Measurements from ENCODE around the gene PAPPA. TPM values are rescaled to one million over a fixed set of nuclear protein-coding genes. Genes with fewer than 3 reads are reported as not detected.

PAPPA gene
- total RNA-seq, 4 donors from 2014 or later, result 0.53 to 2.3 (median 1.4) TPM

DNA sequence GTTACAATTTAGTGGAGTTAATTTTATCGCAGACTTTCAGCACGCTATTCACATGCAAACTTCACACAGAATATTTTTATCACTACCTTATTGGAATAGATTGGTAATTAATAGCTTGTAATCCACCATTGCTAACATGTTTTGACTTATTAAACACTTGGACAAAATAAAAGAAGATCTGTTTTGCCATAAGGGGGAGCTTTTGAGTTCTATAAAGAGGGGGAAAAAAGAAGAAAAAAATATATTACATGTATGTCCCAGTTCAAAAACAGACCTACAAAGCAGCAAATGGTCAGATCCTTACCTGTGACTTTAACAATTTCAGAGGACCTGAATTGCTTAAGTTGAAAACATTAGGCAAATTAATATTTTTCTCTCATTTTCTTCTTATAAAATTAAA lies 1.2 kb upstream of the PAPPA start:
- Histone ChIP-seq H3K36me3 (no peaks in the 10 kb centered on the region), H3K27ac (peak overlapping the region; percentile 63), H3K9me3 (no peaks in the 10 kb centered on the region), H3K4me1 (peaks cover 26% of the 10 kb centered on the region), H3K27me3 (peaks cover 39% of the 10 kb centered on the region), H3K4me3 (no peak overlapping the region)
- TF ChIP-seq POLR2AphosphoS5 (IDR thresholded peaks at IDR 0.05) (no peak), EP300 (IDR thresholded peaks at IDR 0.05) (no peak), POLR2A (IDR thresholded peaks at IDR 0.05) (no peak)
- TF ChIP-seq, protein P1, sequence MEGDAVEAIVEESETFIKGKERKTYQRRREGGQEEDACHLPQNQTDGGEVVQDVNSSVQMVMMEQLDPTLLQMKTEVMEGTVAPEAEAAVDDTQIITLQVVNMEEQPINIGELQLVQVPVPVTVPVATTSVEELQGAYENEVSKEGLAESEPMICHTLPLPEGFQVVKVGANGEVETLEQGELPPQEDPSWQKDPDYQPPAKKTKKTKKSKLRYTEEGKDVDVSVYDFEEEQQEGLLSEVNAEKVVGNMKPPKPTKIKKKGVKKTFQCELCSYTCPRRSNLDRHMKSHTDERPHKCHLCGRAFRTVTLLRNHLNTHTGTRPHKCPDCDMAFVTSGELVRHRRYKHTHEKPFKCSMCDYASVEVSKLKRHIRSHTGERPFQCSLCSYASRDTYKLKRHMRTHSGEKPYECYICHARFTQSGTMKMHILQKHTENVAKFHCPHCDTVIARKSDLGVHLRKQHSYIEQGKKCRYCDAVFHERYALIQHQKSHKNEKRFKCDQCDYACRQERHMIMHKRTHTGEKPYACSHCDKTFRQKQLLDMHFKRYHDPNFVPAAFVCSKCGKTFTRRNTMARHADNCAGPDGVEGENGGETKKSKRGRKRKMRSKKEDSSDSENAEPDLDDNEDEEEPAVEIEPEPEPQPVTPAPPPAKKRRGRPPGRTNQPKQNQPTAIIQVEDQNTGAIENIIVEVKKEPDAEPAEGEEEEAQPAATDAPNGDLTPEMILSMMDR (IDR thresholded peaks at IDR 0.05), result no peak
- DNase-seq (ENCODE audit: low spot score in 2 of 2), result no peak
- 28% methylated on average over 2 of the region's 2 CpGs for WGBS

DNA sequence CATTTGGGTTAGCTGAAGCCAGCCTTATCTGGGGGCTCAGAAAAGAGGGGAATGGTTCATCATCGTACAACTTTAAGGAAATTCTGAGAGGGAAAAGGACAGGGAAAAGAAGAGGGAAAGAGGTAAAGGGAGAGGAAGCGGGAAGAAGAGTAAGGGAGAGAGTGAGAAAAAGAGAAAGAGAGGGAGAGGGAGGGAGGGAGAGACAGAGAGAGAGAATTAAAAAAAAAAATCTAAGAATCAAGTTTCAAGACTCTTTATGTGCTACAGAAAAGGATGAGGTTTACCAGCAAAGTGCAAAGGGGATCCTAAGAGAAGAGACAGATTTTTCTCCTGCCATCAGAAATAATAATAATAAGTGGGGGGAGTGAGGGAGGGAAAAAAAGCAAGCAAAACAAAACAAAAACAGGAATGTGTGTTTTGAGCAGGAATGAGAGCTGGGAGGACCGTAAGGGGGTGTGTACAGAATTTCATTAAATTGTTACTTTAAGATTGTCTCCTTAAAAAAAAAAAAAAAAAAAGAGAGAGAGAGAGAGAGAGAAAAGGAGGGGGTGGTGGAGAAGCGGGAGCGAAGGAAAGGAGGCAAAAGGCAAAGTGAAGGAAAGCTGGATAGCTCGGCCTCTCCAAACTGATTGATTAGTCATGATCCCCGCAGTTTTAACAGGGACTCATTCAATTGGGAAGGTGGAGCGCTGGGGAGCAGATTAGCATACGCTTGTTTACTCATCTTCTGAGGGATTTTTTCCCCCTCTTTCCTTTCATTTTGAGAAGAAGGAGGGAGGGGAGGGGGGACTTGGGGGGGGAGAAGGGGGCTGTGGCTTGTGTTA lies 438 bp upstream of the PAPPA start:
- H3K27ac ChIP-seq, result peak overlapping the region; percentile 63
- H3K4me1 ChIP-seq, result peaks cover 29% of the 10 kb centered on the region
- H3K36me3 ChIP-seq, result no peaks in the 10 kb centered on the region
- 28% methylated on average over 9 of the region's 9 CpGs for WGBS
- H3K27me3 ChIP-seq, result peaks cover 43% of the 10 kb centered on the region
- no peak for DNase-seq (ENCODE audit: low spot score in 2 of 2)
- peak overlapping the region; percentile 54 for H3K4me3 ChIP-seq
- no peak for TF ChIP-seq EP300 (IDR thresholded peaks at IDR 0.05)
- TF ChIP-seq POLR2A (IDR thresholded peaks at IDR 0.05), result no peak
- TF ChIP-seq POLR2AphosphoS5 (IDR thresholded peaks at IDR 0.05), result no peak
- TF ChIP-seq, protein P1 (IDR thresholded peaks at IDR 0.05), result no peak
- no peaks in the 10 kb centered on the region for H3K9me3 ChIP-seq

DNA sequence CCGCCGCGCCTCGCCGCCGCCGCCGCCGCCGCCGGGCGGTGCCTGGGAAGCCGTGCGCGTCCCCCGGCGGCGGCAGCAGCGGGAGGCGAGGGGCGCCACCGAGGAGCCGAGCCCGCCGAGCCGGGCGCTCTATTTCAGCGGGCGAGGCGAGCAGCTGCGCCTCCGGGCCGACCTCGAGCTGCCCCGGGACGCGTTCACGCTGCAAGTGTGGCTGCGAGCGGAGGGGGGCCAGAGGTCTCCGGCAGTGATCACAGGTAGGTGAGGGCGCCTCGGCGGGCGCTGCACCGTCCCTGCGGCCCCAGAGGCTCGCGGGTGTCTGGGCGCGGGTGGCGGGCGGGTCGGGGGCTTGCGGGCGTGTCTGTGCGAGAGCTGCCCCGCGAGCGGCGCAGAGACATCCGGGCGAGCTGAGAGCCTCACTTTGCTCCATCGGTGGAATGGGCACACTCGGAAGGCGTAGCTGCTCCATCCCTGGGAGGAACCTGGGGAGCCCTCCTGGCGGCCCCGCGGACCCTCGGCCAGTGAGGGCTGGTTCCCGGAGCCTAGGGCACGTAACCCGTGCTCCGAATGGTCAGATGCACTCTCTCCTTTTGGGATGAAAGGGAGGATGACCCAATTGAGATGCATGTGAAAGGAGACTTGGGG lies 864 bp downstream of the PAPPA start:
- 2% methylated on average over 10 of the region's 74 CpGs for WGBS
- no peak for TF ChIP-seq POLR2AphosphoS5 (IDR thresholded peaks at IDR 0.05)
- TF ChIP-seq EP300 (IDR thresholded peaks at IDR 0.05), result no peak
- TF ChIP-seq, protein P1 (IDR thresholded peaks at IDR 0.05), result no peak
- TF ChIP-seq POLR2A (IDR thresholded peaks at IDR 0.05), result no peak
- H3K4me3 ChIP-seq, result peak overlapping the region; percentile 54
- no peaks in the 10 kb centered on the region for H3K9me3 ChIP-seq
- H3K27ac ChIP-seq, result peak overlapping the region; percentile 20
- no peak for DNase-seq (ENCODE audit: low spot score in 2 of 2)
- peaks cover 29% of the 10 kb centered on the region for H3K4me1 ChIP-seq
- H3K36me3 ChIP-seq, result no peaks in the 10 kb centered on the region
- H3K27me3 ChIP-seq, result peaks cover 43% of the 10 kb centered on the region

DNA sequence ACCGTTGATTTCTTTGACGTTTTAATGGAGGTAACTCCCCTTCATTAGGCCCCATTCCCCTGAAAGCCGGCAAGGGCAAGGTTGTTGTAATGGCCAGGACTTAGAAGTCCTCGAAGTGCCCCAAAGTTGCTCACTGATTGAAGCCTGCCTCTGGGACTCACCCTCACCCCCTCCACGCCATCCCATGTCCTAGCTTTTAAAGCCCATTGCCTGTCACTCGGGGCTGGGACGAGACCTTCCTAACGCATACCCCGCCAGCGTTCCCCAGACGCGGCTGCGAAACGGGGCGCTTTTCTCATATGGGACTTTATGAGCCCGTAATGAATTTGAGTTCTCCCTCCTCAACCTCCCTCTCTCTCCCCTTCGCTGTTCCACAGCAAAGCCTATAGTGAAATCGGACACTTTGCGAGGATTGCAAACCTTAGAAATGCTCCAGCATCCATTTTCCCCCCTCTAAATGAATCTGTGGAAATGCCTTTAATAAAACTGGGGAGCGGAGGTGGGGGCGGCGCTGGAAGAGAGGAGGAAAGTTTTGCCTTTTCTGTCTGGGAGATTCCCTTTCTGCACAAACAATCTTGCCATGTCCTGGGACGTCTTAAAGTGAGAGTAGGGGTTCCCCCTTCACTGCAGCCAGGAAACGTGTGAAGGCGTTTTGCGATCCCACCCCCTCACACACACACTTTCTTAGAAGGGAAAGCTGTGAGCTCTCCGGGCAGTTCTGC lies 1.5 kb downstream of the PAPPA start:
- TF ChIP-seq, protein P1 (IDR thresholded peaks at IDR 0.05), result no peak
- TF ChIP-seq POLR2A (IDR thresholded peaks at IDR 0.05), result no peak
- TF ChIP-seq POLR2AphosphoS5 (IDR thresholded peaks at IDR 0.05), result no peak
- WGBS, result 4% methylated on average over 27 of the region's 27 CpGs
- Histone ChIP-seq H3K4me1 (peaks cover 29% of the 10 kb centered on the region), H3K9me3 (no peaks in the 10 kb centered on the region), H3K36me3 (no peaks in the 10 kb centered on the region), H3K27ac (peak overlapping the region; percentile 20), H3K27me3 (peaks cover 41% of the 10 kb centered on the region), H3K4me3 (peak overlapping the region; percentile 54)
- no peak for DNase-seq (ENCODE audit: low spot score in 2 of 2)

DNA sequence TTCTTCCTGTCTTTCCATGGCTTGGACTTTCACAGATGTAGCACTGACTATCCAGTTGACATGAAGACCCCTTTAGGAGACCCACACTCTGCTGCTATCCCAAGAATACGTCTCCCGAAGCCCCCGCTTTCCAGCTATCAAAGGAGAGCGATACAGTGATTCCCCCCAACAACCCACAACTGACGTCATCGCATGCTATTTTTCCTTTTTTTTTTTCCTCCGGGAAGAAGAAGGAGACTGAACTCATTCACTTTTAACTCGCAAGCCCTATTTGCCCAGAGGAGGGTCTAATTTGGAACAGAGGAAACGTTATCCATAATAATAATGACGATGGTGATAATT lies 2.1 kb downstream of the PAPPA start:
- Histone ChIP-seq H3K4me3 (peak overlapping the region; percentile 54), H3K4me1 (peaks cover 29% of the 10 kb centered on the region), H3K9me3 (no peaks in the 10 kb centered on the region), H3K27ac (peak overlapping the region; percentile 20), H3K27me3 (peaks cover 36% of the 10 kb centered on the region), H3K36me3 (no peaks in the 10 kb centered on the region)
- DNase-seq (ENCODE audit: low spot score in 2 of 2), result no peak
- WGBS, result 5% methylated on average over 10 of the region's 10 CpGs
- TF ChIP-seq, protein P1 (IDR thresholded peaks at IDR 0.05), result no peak
- TF ChIP-seq EP300 (IDR thresholded peaks at IDR 0.05) (no peak), POLR2AphosphoS5 (IDR thresholded peaks at IDR 0.05) (no peak), POLR2A (IDR thresholded peaks at IDR 0.05) (no peak)

All from suprapubic skin (tissue), 4 donors.